ENCODE measurements around the gene ANKRD24.
"Not testable (repeated sequence)": the region's sequence is repeated elsewhere in the genome, so short reads cannot be mapped to it uniquely, and the experiment has no call there.

ANKRD24 gene

DNA sequence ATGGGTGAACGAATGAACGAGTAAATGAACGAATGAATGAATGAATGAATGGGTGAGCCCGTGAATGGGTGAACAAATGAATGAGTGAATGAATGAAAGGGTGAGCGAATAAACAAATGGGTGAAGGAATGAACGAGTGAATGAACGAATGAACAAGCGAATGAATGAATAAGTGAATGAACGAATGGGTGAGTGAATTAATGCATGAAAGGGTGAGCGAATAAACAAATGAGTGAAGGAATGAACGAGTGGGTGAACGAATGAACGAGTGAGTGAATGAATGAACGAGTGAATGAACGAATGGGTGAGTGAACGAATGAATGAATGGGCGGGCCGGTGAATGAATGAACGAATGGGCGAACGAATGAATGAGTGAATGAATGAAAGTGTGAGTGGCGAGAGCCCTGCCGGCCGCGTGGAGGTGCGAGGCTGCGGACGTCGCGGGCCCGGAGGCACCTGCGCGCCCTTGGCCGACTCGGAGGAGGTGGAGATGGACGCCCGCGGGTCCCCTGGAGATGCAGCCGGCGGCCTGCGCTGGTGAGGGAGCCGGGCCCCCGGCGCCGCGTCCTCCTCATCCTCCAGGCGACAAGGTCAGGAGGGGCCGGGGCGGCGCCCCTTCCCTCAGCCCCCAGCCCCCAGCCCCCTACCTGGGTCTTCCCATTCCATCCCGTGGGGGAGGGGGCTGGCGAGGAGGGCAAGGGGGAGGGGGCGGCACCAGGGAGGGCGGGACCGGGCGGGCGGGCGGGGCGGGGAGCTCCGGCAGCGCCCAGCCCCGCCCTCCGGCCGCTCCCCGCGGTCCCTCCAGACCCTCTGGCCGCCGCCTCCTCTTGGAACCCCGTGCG is 15.4 kb downstream of the ANKRD24 start:
- no peak for DNase-seq (ENCODE audit: low spot score)

DNA sequence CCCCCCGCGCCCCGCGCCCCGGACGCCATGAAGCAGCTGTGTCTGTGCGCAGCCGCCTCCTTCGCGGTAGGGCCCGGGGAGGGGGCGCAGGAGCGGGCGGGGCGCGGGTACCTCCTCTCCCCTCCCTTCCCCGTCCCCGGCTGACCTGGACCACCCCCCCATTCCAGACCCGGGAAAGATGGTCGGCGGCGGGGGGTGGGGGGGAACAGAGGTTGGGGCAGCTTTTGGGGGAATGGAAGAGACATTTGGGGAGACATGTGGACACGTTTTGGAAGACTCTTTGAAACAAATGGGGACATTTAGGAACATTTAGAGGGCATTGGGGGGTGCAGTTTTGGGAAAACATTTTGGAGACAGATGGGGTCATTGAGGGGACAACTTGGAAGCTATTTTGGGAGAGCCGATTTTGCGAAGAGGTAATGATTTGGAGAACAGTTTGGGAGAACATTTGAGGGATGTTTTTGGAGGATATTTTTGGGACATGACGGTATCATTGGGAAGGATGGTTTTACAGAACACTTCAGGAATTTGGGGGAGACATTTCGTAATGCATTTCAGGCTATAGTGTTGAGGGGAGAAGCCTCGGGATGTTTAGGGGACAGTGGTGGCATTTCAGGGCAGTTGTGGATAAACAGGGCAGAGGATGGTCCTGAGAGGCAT is 16.1 kb downstream of the ANKRD24 start:
- no peak for DNase-seq (ENCODE audit: low spot score)

DNA sequence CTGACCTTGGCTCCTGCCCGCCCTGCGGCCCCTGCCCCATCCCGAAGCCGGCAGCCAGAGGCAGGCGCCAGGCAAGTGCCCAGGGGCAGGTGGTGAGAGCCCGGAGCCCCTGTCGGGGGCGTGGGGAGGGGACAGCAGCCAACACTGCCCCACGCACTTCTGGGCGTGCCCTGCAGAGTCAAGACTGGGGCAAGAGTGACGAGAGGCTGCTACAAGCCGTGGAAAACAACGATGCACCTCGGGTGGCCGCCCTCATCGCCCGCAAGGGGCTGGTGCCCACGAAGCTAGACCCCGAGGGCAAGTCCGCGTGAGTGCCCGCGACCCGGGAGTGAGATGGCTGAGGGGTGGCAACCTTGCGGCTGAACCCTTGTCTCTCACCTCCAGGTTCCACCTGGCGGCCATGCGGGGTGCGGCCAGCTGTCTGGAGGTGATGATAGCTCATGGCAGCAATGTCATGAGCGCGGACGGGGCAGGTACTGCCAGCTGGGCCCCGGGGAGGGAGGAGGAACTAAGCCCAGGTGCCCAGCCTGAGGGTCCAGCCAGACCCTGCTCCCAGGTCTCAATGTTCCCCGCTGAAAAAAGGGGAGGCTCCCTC is 17.3 kb downstream of the ANKRD24 start:
- no peak for DNase-seq (ENCODE audit: low spot score)

DNA sequence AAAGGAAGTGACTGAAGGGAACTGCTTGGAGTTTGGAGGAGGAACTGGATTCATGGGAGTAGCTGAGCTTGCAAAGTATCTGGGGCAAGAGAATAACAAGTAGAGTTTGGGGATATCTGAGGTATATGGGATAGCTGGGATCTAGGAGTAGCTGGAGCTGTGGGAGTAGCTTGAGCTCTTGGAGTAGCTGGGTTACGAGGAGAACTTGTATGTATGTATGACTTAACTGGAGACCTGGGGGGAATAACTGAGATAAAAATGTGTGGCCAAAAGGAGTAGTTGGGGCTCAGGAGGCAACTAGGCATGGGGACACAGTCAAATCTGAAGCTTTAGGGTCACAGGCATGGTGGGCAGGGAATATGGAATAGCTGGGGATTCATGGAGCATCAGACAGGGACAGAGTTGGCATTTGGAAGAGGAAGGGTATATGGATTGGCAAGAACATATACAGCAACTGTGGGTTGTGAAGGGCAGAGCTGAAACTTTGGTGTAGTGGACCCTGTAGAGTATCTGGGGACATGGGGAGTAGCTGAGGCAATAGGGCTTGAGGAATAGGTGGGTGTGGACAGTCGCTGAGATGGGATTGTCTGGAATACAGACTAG is 18.6 kb downstream of the ANKRD24 start:
- no peak for DNase-seq (ENCODE audit: low spot score)

DNA sequence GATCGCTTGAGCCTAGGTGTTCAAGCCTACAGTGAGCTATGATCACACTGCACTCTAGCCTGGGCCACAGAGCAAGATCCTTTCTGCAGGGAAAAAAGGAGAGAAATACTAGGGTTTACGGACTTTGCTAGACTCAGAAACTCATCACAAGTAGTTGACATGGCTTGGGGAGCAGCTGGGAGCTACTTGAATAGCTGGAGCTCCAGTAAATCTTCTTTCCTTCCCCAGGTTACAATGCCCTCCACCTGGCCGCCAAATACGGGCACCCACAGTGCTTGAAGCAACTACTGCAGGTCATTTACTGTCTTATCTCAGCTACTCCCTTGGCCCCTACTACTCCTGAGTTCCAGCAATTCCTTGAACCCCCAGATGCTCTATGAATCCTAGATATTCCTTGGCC is 19.3 kb downstream of the ANKRD24 start:
- no peak for DNase-seq (ENCODE audit: low spot score)

DNA sequence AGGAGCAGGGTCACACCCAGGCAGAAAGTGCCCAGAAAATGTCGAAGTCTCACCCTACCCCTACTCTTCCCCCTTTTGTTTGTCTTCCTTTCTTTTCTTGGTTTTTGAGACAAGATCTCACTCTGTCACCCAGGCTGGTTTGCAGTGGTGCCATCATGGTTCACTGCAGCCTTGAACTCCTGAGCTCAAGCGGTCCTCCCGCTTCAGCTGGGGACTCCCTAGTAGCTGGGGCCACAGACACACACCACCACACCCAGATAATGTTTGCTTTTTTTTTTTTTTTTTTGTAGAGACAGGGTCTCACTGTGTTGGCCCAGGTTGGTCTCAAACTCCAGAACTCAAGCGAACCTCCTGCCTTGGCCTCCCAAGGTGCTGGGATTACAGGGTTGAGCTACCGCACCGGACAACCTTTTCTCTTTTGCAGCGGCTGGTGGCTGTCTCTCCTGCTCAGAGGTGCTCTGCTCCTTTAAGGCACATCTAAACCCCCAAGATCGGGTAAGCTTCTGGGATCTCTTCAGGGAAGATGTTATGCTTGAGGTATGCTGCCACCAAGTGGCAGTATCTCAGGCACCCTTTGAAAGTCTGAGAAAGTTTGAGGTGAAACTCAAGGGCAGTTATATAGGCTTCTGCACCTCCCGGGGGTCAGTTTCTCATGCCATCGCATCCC is 24.5 kb downstream of the ANKRD24 start:
- peak; percentile 10 for DNase-seq (ENCODE audit: low spot score)

DNA sequence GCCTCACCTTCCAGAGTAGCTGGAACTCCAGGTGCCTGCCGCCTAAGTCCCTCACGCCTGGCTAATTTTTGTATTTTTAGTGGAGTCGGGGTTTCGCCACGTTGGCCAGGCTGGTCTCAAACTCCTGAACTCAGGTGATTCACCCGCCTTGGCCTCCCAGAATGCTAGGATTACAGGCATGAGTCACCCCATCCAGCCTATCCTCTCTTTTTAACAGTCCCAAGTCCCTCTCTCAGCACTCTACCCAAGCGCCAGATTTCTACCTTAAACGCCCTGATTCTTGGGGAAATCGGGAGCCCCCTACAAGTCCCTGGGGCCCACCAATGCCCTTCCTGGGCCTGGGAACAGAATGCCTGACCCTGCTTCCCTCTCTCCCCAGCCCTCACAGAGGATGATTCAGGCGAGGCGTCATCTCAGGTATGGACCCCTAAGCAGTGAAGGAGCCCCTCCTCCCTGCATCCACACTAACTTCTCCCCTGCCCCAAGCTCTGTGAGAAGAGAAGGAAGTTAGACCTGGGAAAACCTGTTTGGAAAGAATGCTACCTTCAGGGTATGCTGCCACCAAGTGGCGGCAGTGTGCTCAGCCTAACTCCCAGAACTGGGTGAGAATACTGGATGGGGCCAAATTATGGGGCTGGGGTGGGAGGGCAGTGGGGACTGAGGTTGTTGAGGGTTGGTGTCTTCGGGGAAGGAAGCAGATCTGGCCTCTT is 26.1 kb downstream of the ANKRD24 start:
- peak; percentile 30 for DNase-seq (ENCODE audit: low spot score)

DNA sequence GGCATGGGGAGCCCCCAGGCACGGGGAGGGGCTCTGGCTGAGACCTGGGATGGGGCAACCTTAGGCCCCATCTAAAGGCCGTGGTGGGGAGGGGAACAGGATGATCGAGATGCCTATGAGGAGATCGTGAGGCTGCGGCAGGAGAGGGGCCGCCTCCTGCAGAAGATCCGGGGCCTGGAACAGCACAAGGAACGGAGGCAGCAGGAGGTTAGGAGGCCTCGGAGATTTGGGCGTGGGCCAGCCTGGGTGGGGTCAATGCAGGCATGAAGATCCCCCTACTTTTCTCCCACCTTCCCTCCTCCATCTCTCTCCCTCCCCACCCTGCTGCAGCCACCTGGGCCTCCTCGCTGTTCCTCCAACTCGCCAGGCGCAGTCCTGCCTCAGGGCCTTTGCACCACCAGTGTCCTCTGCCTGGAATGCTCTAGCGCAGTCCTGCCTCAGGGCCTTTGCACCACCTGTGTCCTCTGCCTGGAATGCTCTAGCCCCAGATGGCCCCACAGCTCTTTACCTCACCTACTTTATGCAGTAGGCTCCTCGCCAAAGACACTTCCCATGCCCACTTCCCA is 27.8 kb downstream of the ANKRD24 start:
- DNase-seq (ENCODE audit: low spot score), result no peak

DNA sequence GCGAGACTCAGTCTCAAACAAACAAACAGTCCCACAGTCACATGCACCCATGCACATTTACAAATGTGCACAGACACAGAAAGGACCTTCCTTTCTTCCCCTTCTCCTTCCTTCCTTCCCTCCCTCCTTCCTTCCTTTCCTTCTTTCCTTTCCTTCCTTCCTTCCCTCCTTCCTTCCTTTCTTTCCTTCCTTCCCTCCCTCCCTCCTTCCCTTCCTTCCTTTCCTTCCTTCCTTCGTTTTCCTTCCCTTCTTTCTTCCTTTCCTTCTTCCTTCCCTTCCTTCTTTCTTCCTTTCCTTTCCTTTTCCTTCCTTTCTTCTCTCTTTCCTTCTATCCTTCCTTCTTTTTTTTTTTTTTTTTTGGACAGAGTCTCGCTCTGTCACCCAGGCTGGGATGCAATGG is 30.6 kb downstream of the ANKRD24 start:
- DNase-seq (ENCODE audit: low spot score), result no peak

DNA sequence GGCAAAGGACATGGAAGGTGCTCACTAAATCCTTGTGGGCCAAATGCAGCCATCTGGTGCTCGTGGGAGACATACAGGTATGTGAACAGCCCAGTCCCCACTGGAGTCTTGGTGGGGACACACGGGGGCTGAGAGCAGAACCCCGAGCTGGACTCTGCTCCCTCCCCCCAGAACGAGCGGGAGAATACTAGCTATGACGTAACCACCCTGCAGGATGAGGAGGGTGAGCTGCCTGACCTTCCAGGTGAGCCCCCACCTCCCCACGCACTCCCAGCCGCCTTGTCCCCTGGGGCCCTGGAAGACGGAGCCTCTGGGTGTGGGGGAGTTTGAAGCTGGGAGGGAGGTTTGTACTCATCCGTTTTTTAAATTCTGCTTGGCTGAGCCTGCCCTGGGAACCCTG is 33.3 kb downstream of the ANKRD24 start:
- no peak for DNase-seq (ENCODE audit: low spot score)

DNA sequence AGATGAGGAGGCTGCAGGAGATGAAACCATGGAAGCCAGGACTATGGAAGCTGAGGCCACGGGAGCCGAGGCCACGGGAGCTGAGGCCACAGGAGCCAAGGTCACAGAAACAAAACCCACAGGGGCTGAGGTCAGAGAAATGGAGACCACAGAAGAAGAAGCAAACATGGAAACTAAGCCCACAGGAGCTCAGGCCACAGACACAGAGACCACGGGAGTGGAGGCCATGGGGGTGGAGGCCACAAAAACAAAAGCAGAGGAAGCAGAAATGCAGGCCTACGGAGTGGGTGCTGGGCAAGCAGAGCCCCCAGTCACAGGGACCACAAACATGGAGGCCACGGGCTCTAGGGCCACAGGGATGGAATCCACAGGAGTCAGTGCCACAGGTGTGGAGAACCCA is 34.4 kb downstream of the ANKRD24 start:
- no peak for DNase-seq (ENCODE audit: low spot score)

DNA sequence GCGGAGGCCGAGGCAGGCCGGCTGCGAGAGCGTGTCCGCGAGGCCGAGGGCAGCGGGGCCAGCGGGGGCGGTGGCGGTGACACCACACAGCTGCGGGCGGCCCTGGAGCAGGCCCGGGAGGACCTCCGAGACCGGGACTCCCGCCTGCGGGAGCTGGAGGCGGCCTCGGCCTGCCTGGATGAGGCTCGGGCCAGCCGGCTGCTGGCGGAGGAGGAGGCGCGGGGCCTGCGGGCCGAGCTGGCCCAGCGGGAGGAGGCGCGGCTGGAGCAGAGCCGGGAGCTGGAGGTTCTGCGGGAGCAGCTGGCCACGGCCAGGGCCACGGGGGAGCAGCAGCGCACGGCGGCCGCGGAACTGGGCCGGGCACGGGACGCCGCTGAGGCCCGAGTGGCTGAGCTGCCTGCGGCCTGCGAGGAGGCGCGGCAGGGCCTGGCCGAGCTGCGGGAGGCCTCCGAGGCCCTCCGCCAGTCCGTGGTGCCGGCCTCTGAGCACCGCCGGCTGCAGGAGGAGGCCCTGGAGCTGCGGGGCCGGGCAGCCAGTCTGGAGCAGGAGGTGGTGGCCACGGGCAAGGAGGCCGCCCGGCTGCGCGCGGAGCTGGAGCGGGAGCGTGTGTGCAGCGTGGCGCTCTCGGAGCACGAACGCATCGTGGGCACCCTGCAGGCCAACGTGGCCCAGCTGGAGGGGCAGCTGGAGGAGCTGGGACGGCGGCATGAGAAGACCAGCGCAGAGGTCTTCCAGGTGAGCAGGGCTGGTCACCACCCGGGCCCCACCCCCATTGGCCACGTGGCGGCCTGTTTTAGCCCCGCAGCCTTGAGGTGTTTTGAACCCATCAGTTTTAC is 35.2 kb downstream of the ANKRD24 start:
- DNase-seq (ENCODE audit: low spot score), result no peak

DNA sequence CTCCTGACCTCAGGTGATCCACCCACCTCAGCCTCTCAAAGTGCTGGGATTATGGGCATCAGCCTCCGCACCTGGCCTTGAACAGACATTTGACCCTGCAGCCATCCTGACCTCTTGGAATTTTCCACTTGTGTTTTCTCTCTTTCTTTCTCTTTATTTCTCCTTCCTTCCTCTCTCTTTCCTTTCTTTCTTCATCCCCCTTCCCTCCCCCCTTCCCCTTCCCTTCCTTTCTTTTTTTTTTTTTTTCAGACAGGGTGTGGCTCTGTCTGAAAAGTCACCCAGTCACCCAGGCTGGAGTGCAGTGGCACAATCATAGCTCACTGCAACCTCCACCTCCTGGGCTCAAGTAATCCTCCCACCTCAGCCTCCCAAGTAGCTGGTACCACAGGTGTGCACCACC is 36.0 kb downstream of the ANKRD24 start:
- not testable (repeated sequence) for DNase-seq (ENCODE audit: low spot score)

DNA sequence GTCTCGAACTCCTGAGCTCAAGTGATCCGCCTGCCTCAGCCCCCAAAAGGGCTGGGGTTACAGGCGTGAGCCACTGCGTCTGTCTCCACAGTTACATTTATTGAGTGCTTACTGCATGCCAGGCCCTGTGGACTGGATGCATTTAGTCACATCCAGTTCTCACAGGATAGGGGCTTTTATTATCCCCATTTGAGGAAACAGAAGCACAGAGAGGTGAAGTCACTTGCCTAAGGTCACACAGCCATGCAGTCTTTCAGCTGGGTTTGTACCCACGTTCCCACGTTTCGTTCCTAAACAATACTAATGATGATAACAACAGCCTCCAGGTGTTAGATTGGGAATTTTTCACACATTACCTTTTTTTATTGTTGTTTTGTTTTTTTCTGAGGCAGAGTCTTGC is 37.7 kb downstream of the ANKRD24 start:
- DNase-seq (ENCODE audit: low spot score), result no peak

DNA sequence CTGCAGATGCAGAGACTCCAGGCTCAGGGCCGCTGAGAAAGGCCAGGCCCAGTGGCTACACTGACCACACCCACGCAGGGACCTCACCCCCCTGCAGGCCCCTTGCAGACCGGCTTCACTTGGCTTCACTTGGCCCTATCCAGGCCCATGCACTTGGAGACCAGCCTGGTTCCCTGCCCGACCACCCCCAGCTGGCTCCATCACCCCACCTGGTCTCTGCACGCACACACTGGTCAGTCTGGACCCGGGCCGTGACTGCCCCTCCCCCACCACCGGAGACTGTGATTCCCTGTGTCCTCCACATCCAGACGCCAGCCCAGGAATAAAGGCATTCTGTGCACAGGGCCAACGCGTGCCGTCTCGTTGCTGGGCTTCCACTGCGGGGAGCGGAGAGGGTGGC is 42.0 kb downstream of the ANKRD24 start:
- DNase-seq (ENCODE audit: low spot score), result no peak

DNA sequence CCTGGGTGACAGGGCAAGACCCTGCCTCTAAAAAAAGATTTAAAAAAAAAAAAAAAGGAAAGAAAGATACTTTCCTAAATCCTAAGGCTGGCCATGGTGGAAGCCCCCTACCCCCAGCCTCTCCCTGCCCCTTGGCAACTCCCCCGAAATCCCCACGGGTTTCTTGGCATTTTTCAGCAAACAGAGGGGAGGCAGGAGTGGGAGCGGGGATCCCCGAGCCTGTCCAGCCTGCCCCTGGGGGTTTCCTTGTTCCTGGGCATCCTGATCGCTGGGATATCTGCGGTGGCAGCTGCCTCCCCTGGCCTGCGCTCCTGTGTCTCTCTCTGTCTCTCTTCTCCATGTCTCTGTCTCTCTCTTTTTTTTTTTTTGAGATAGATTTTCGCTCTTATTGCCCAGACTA is 43.4 kb downstream of the ANKRD24 start:
- no peak for DNase-seq (ENCODE audit: low spot score)

DNA sequence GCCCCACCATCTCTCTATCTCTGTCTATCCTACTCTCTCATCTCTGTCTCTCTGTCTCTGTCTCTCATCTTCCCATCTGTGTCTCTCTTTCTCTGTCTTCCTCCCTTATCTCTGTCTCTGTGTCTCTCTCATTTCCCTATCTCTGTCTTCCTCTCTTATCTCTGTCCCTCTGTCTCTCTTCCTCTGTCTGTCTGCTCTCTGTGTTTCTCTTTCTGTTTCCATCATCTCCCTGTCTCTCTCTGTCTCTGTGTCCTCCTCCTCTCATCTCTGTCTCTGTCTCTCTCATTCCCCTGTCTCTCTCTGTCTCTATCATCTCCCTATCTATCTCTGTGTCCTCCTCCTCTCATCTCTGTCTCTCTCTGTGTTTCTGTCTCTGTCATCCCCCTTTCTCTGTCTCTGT is 45.3 kb downstream of the ANKRD24 start:
- no peak for DNase-seq (ENCODE audit: low spot score)

DNA sequence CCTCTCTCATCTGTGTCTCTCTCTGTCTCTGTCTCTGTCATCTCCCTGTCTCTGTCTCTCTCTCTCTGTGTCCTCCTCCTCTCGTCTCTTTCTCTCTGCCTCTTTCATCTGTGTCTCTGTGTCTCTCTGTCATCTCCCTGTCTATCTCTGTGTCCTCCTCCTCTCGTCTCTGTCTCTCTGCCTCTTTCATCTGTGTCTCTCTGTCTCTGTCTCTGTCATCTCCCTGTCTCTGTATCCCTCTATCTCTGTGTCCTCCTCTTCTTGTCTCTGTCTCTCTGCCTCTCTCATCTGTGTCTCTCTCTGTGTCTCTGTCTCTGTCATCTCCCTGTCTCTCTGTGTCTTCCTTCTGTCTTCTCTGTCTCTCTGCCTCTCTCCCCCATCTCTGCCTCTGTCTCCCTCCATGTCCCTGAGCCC is 46.3 kb downstream of the ANKRD24 start:
- DNase-seq (ENCODE audit: low spot score), result no peak

DNA sequence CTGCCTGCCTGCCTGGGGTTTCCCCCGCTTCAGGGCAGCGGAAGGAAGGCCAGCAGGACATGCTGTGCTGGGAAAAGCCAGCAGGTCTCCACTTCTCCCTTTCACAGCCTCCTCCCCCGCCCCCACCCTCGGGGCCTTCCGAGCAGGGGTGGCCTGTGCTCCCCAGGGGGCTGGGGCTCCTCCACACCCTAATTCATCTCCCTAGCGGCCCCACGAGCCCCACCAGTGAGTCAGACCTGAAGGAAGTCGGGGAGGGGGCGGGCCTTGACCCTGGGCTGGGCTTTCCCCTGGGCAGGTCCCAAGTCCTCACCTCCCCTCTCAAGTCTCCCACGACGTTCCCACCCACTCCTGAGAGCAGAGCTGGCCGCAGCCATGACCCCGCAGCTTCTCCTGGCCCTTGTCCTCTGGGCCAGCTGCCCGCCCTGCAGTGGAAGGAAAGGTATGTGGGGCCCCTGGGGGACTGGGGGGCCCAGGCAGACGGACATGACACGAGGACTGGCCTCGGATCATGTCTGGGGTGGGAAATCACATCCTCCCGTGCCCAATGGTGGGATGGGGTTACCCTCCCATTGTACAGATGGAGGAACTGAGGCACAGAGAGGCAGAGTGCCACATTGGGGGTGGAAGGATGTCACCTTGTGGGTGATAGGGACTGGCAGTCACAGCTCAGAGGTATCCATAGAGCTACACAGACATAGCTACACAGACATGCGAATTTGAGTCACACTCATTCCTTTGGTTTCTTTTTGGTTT is 46.9 kb downstream of the ANKRD24 start, which contains the start of gene EBI3:
Gene EBI3 (plus strand): TSS at position 345 of the 753 bp plus-strand sequence. CDS start 28 bp downstream, at position 373.
- DNase-seq (ENCODE audit: low spot score), result no peak

Measured in hematopoietic multipotent progenitor cell treated with erythropoietin and hydrocortisone succinate and interleukin-3 and kit ligand, for 15 days (in vitro differentiated cells).